SK-N-SH (cell line): ENCODE data around the gene NTNG1. TPM values are rescaled to one million over a fixed set of nuclear protein-coding genes. Genes with fewer than 3 reads are reported as not detected.

ENCODE experiments used
- CTCF ChIA-PET: fragments of 300-600, 350-600 bp; formaldehyde crosslinking; extraction: SDS; loops from one replicate; lab custom pipeline; 2021; lab: Yijun Ruan, JAX
- POLR2A ChIA-PET: fragments of 350-600 bp; sonication (Branson Sonifier 250); formaldehyde crosslinking; extraction: SDS; loops from one replicate; lab custom pipeline; 2020; ENCODE audit warnings: antibody characterized with exemption, inconsistent platforms; lab: Yijun Ruan, JAX
- DNase-seq: peaks from one replicate; pipeline ENCODE4 v3.0.0; 2012
- H2AFZ ChIP-seq: fragments of 200-600 bp; sonication (generic); 2 replicates; pipeline ENCODE4 v1.8.1; 2016; ENCODE audit warnings: antibody characterized with exemption, mild to moderate bottlenecking, low read depth
- H3F3A ChIP-seq: fragments of 200-600 bp; sonication (generic); replicated peaks from 2 replicates; pipeline ENCODE3; 2016; ENCODE audit warnings: antibody characterized with exemption, mild to moderate bottlenecking; ENCODE audit not compliant: insufficient read depth
- H3K27ac ChIP-seq, 2 experiments: fragments of 200-500 bp in 1 of 2; fragments of 200-600 bp in 1 of 2; sonication (Bioruptor generic) in 1 of 2; sonication (generic), shearing (Covaris generic) in 1 of 2; 2 replicates each; pipeline versions ENCODE4 v1.5.1 to v1.6.1; 2014 to 2016; ENCODE audit warnings: low read depth in 2 of 2, inconsistent platforms in 1 of 2, low read length in 1 of 2, mild to moderate bottlenecking in 1 of 2, mixed read lengths in 1 of 2
- H3K27me3 ChIP-seq: fragments of 200-600 bp; sonication (generic), shearing (Covaris generic); 2 replicates; pipeline ENCODE4 v1.6.1; 2016; ENCODE audit warnings: mixed run types; ENCODE audit not compliant: insufficient read depth
- H3K36me3 ChIP-seq, 2 experiments: fragments of 200-500 bp in 1 of 2; fragments of 200-600 bp in 1 of 2; sonication (Bioruptor generic) in 1 of 2; sonication (generic) in 1 of 2; replicated peaks in 1 of 2; 2 replicates each; pipeline versions ENCODE3 to v1.5.1; 2014 to 2016; ENCODE audit warnings: low read length in 1 of 2, mild to moderate bottlenecking in 1 of 2; ENCODE audit not compliant: insufficient read depth in 2 of 2, control insufficient read depth in 1 of 2
- H3K4me1 ChIP-seq, 2 experiments: fragments of 200-500 bp in 1 of 2; fragments of 200-600 bp in 1 of 2; sonication (Bioruptor generic) in 1 of 2; sonication (generic), shearing (Covaris generic) in 1 of 2; 2 replicates each; pipeline versions ENCODE4 v1.5.1 to v1.6.1; 2014 to 2016; ENCODE audit warnings: low read depth in 1 of 2, low read length in 1 of 2, mixed run types in 1 of 2; ENCODE audit not compliant: insufficient read depth in 2 of 2, control insufficient read depth in 1 of 2
- H3K4me2 ChIP-seq: fragments of 200-600 bp; sonication (generic), shearing (Covaris generic); 2 replicates; pipeline ENCODE4 v1.6.1; 2017; ENCODE audit warnings: mixed run types
- H3K4me3 ChIP-seq, 2 experiments: fragments of 200-500 bp in 1 of 2; fragments of 200-600 bp in 1 of 2; sonication (Bioruptor generic) in 1 of 2; sonication (generic), shearing (Covaris generic) in 1 of 2; 2 replicates each; pipeline versions ENCODE4 v1.5.1 to v1.8.1; 2014 to 2016; ENCODE audit warnings: low read depth in 2 of 2, inconsistent platforms in 1 of 2, low read length in 1 of 2, mild to moderate bottlenecking in 1 of 2, mixed read lengths in 1 of 2, moderate library complexity in 1 of 2
- H3K79me2 ChIP-seq: fragments of 200-600 bp; sonication (generic); 2 replicates; pipeline ENCODE4 v1.8.1; 2017; ENCODE audit warnings: mild to moderate bottlenecking; ENCODE audit not compliant: insufficient read depth
- H3K9ac ChIP-seq: fragments of 200-600 bp; sonication (generic); 2 replicates; pipeline ENCODE4 v1.6.1; 2017; ENCODE audit warnings: mixed run types
- H3K9me2 ChIP-seq: fragments of 200-600 bp; sonication (generic); 2 replicates; pipeline ENCODE4 v1.6.1; 2017; ENCODE audit warnings: mixed run types
- H3K9me3 ChIP-seq: fragments of 200-600 bp; sonication (generic); 2 replicates; pipeline ENCODE4 v1.6.1; 2017; ENCODE audit warnings: mixed run types, mild to moderate bottlenecking, moderate library complexity
- H4K20me1 ChIP-seq: fragments of 200-600 bp; sonication (generic); 2 replicates; pipeline ENCODE4 v1.6.1; 2017; ENCODE audit warnings: mild to moderate bottlenecking, mixed run types; ENCODE audit not compliant: insufficient read depth
- CHD2 ChIP-seq: fragments of 150-350 bp; IDR thresholded peaks from 2 replicates; pipeline ENCODE4 v1.6.1; 2018; ENCODE audit warnings: low read length; ENCODE audit not compliant: partially characterized antibody
- CTCF ChIP-seq: fragments of 200-600 bp; sonication (generic); IDR thresholded peaks from 2 replicates; pipeline ENCODE4 v1.6.1; 2017; ENCODE audit warnings: antibody characterized with exemption, mild to moderate bottlenecking, moderate library complexity
- ELF1 ChIP-seq: IDR thresholded peaks from 2 replicates; pipeline ENCODE4 v1.4.0; 2012
- EP300 ChIP-seq, 2 experiments: IDR thresholded peaks; 2 replicates each; pipeline versions ENCODE4 v1.4.0 to v1.6.1; 2012; ENCODE audit warnings: borderline replicate concordance in 1 of 2, low read depth in 1 of 2, low read length in 1 of 2
- FOSL2 ChIP-seq: IDR thresholded peaks from 2 replicates; pipeline ENCODE4 v1.4.0; 2012; ENCODE audit warnings: low read depth, mild to moderate bottlenecking, moderate library complexity, borderline replicate concordance
- FOXJ3 ChIP-seq: sonication (generic); formaldehyde crosslinking; IDR thresholded peaks from 2 replicates; pipeline ENCODE4 v1.5.1; 2020; ENCODE audit warnings: mild to moderate bottlenecking, missing genetic modification reagents
- FOXM1 ChIP-seq: IDR thresholded peaks from 2 replicates; pipeline ENCODE4 v1.4.0; 2012; ENCODE audit warnings: low read depth, mild to moderate bottlenecking
- GABPA ChIP-seq: IDR thresholded peaks from 2 replicates; pipeline ENCODE4 v1.4.0; 2012; ENCODE audit warnings: low read depth, mild to moderate bottlenecking
- GATA2 ChIP-seq: sonication (generic); formaldehyde crosslinking; IDR thresholded peaks from 2 replicates; pipeline ENCODE4 v1.5.0; 2020; ENCODE audit warnings: mild to moderate bottlenecking, missing genetic modification reagents
- IRF3 ChIP-seq: fragments of 150-350 bp; IDR thresholded peaks from 2 replicates; pipeline ENCODE4 v1.6.1; 2016; ENCODE audit warnings: mild to moderate bottlenecking, low read depth, low read length
- MAX ChIP-seq: IDR thresholded peaks from 2 replicates; pipeline ENCODE4 v1.4.0; 2012; ENCODE audit warnings: low read depth
- MXI1 ChIP-seq: IDR thresholded peaks from 2 replicates; pipeline ENCODE4 v1.6.1; 2012; ENCODE audit warnings: mild to moderate bottlenecking, low read depth, low read length, improper control_type of control experiment
- NFIC ChIP-seq: IDR thresholded peaks from 2 replicates; pipeline ENCODE4 v1.4.0; 2012; ENCODE audit warnings: borderline replicate concordance
- NRF1 ChIP-seq: IDR thresholded peaks from 2 replicates; pipeline ENCODE4 v1.6.1; 2012; ENCODE audit warnings: low read depth, mild to moderate bottlenecking, low read length
- RAD21 ChIP-seq: IDR thresholded peaks from 2 replicates; pipeline ENCODE4 v1.6.1; 2012; ENCODE audit warnings: mild to moderate bottlenecking, low read length
- RCOR1 ChIP-seq: fragments of 150-350 bp; IDR thresholded peaks from 2 replicates; pipeline ENCODE4 v1.6.1; 2017; ENCODE audit warnings: antibody characterized with exemption, low read length
- RFX5 ChIP-seq: IDR thresholded peaks from 2 replicates; pipeline ENCODE4 v1.6.1; 2012; ENCODE audit warnings: mild to moderate bottlenecking, improper control_type of control experiment, low read length
- RXRA ChIP-seq: IDR thresholded peaks from 2 replicates; pipeline ENCODE4 v1.4.0; 2012; ENCODE audit warnings: low read depth, mild to moderate bottlenecking, borderline replicate concordance
- SMC3 ChIP-seq: IDR thresholded peaks from 2 replicates; pipeline ENCODE4 v1.6.1; 2012; ENCODE audit warnings: low read depth, low read length, improper control_type of control experiment
- TAF1 ChIP-seq: IDR thresholded peaks from 2 replicates; pipeline ENCODE4 v1.6.1; 2012; ENCODE audit warnings: low read depth, mild to moderate bottlenecking, low read length, moderate library complexity, borderline replicate concordance
- TEAD4 ChIP-seq: IDR thresholded peaks from 2 replicates; pipeline ENCODE4 v1.4.0; 2012; ENCODE audit warnings: mild to moderate bottlenecking, borderline replicate concordance; ENCODE audit not compliant: insufficient read depth
- USF1 ChIP-seq: IDR thresholded peaks from 2 replicates; pipeline ENCODE4 v1.4.0; 2012; ENCODE audit warnings: low read depth, borderline replicate concordance
- USF2 ChIP-seq: fragments of 150-350 bp; IDR thresholded peaks from 2 replicates; pipeline ENCODE4 v1.6.1; 2017; ENCODE audit warnings: antibody characterized with exemption, low read length, low read depth, borderline replicate concordance
- YY1 ChIP-seq: IDR thresholded peaks from 2 replicates; pipeline ENCODE4 v1.4.0; 2012; ENCODE audit warnings: low read depth, mild to moderate bottlenecking
- WGBS: methylation state at CpG from one replicate; pipeline ENCODE4 v1.1.6; 2017; ENCODE audit warnings: low lambda C conversion rate; 5-methylcytosine and 5-hydroxymethylcytosine counted together
- polyA plus RNA-seq, 3 experiments: library from polyadenylated mRNA; depleted of rRNA; stranded (reverse); fragments of >200 nt; gene quantifications; 2 replicates each; pipeline ENCODE4 v1.2.3, GENCODE V29; 2012

The NTNG1 gene
- polyA plus RNA-seq, 1 of the 3 experiments (the other 2 are of a cell fraction), result 0.03 TPM

GRCh38 chr1:107394301-107394700 is 253.5 kb downstream of the NTNG1 start (continued):
- TF ChIP-seq FOXJ3 (CRISPR knock-in tag) (no peak), CTCF (no peak), FOSL2 (no peak), TAF1 (no peak), RXRA (no peak), RAD21 (no peak), TEAD4 (no peak), MAX (no peak), USF2 (no peak)

- Histone ChIP-seq H3K4me1 (no peaks in the 10 kb centered on the region), H3K4me3 (no peak overlapping the region), H3K9me2 (no peaks in the 10 kb centered on the region), H3K27ac (no peak overlapping the region), H3K27me3 (no peaks in the 10 kb centered on the region), H3K9me3 (no peaks in the 10 kb centered on the region), H3K79me2 (no peaks in the 10 kb centered on the region), H2AFZ (no peak overlapping the region), H3F3A (no peaks in the 10 kb centered on the region), H4K20me1 (no peaks in the 10 kb centered on the region), H3K36me3 (no peaks in the 10 kb centered on the region), H3K9ac (no peak overlapping the region), H3K4me2 (no peak overlapping the region)
- no peak for DNase-seq
- POLR2A ChIA-PET, result no interaction called here
- no peak for TF ChIP-seq MXI1
- TF ChIP-seq RAD21, result no peak
- TF ChIP-seq NRF1, result no peak
- no peak for TF ChIP-seq GATA2 (CRISPR knock-in tag)
- no peak for TF ChIP-seq GABPA
- TF ChIP-seq CHD2, result no peak
- TF ChIP-seq YY1, result no peak
- no peak for TF ChIP-seq RFX5
- no peak for TF ChIP-seq FOXM1
- no peak for TF ChIP-seq IRF3
- no peak for TF ChIP-seq MAX
- no peak for TF ChIP-seq RCOR1
- no peak for TF ChIP-seq USF1
- no peak for TF ChIP-seq SMC3
- no peak for TF ChIP-seq ELF1
- no peak for TF ChIP-seq TEAD4
- TF ChIP-seq NFIC, result no peak
- no peak for TF ChIP-seq EP300 (IDR thresholded peaks at IDR 0.05; ENCODE audit: borderline replicate concordance in 1 of 2, low read depth in 1 of 2, low read length in 1 of 2)
- no peak for TF ChIP-seq RXRA
- WGBS, result 56% methylated on average over 4 of the region's 4 CpGs
- CTCF ChIA-PET, result no interaction called here
These were observed 260.9 kb downstream of the NTNG1 start for GRCh38 chr1:107401704-107402103.
